ENCODE data around the gene TRIP11. TPM values are rescaled to one million over a fixed set of nuclear protein-coding genes. Genes with fewer than 3 reads are reported as not detected.

TRIP11 gene
- total and polyA plus RNA-seq, 2 experiments from 2014 or later = 39.2 to 44.7 TPM

GRCh38 chr14:92009604-92010003, 30.3 kb downstream of the TRIP11 start:
- Histone ChIP-seq H3K27ac (no peak overlapping the region), H3K4me3 (no peak overlapping the region), H3K9me2 (replicated peaks; ENCODE audit: insufficient read depth) (no peaks in the 10 kb centered on the region), H3K79me2 (peaks cover 9% of the 10 kb centered on the region), H2AFZ (no peak overlapping the region), H3K9me3 (ENCODE audit: low read depth) (no peaks in the 10 kb centered on the region), H4K20me1 (ENCODE audit: insufficient read depth, poor library complexity, severe bottlenecking) (peaks cover 6% of the 10 kb centered on the region), H3K4me1 (ENCODE audit: insufficient read depth) (no peaks in the 10 kb centered on the region), H3K27me3 (no peaks in the 10 kb centered on the region), H3K36me3 (replicated peaks; ENCODE audit: insufficient read depth, low read depth) (no peaks in the 10 kb centered on the region), H3K4me2 (no peak overlapping the region)
- no peak for DNase-seq (ENCODE audit: low spot score)
- 81% methylated on average over 1 of the region's 1 CpG for whole genome bisulfite sequencing (ENCODE audit: low lambda C conversion rate, missing lambda C conversion rate)
- no peak for TF ChIP-seq EZH2 (IDR thresholded peaks at IDR 0.05; ENCODE audit: borderline replicate concordance)
- TF ChIP-seq EZH2phosphoT487 (IDR thresholded peaks at IDR 0.05; ENCODE audit: low read depth, severe bottlenecking, unreplicated experiment) = no peak
- TF ChIP-seq CTCF (IDR thresholded peaks at IDR 0.05; ENCODE audit: poor library complexity) = no peak

GRCh38 chr14:92005019-92005418, 34.8 kb downstream of the TRIP11 start:
- H3K4me2 ChIP-seq = no peak overlapping the region
- H3K4me1 ChIP-seq (ENCODE audit: insufficient read depth) = no peaks in the 10 kb centered on the region
- H3K79me2 ChIP-seq = peaks cover 6% of the 10 kb centered on the region
- H2AFZ ChIP-seq = no peak overlapping the region
- no peak for DNase-seq (ENCODE audit: low spot score)
- H3K9me3 ChIP-seq (ENCODE audit: low read depth) = no peaks in the 10 kb centered on the region
- no peaks in the 10 kb centered on the region for H3K27me3 ChIP-seq
- H3K36me3 ChIP-seq (replicated peaks; ENCODE audit: insufficient read depth, low read depth) = no peaks in the 10 kb centered on the region
- TF ChIP-seq EZH2 (IDR thresholded peaks at IDR 0.05; ENCODE audit: borderline replicate concordance) (no peak), EZH2phosphoT487 (IDR thresholded peaks at IDR 0.05; ENCODE audit: low read depth, severe bottlenecking, unreplicated experiment) (no peak)
- no peaks in the 10 kb centered on the region for H3K9me2 ChIP-seq (replicated peaks; ENCODE audit: insufficient read depth)
- H4K20me1 ChIP-seq (ENCODE audit: insufficient read depth, poor library complexity, severe bottlenecking) = no peaks in the 10 kb centered on the region
- WGBS (ENCODE audit: low lambda C conversion rate, missing lambda C conversion rate) = 97% methylated on average over 5 of the region's 5 CpGs
- no peak overlapping the region for H3K27ac ChIP-seq
- no peak overlapping the region for H3K4me3 ChIP-seq

GRCh38 chr14:92004062-92004461, 35.8 kb downstream of the TRIP11 start:
- H3K9me3 ChIP-seq (ENCODE audit: low read depth) = no peaks in the 10 kb centered on the region
- no peaks in the 10 kb centered on the region for H3K4me1 ChIP-seq (ENCODE audit: insufficient read depth)
- no peak for TF ChIP-seq CTCF (IDR thresholded peaks at IDR 0.05; ENCODE audit: poor library complexity)
- TF ChIP-seq EZH2 (IDR thresholded peaks at IDR 0.05; ENCODE audit: borderline replicate concordance) = no peak
- no peak for TF ChIP-seq EZH2phosphoT487 (IDR thresholded peaks at IDR 0.05; ENCODE audit: low read depth, severe bottlenecking, unreplicated experiment)
- H3K27ac ChIP-seq = no peak overlapping the region
- H2AFZ ChIP-seq = no peak overlapping the region
- H3K4me2 ChIP-seq = no peak overlapping the region
- H3K36me3 ChIP-seq (replicated peaks; ENCODE audit: insufficient read depth, low read depth) = no peaks in the 10 kb centered on the region
- H3K79me2 ChIP-seq = peaks cover 6% of the 10 kb centered on the region
- no peaks in the 10 kb centered on the region for H3K9me2 ChIP-seq (replicated peaks; ENCODE audit: insufficient read depth)
- no peaks in the 10 kb centered on the region for H4K20me1 ChIP-seq (ENCODE audit: insufficient read depth, poor library complexity, severe bottlenecking)
- no peak for DNase-seq (ENCODE audit: low spot score)
- no peak overlapping the region for H3K4me3 ChIP-seq
- WGBS (ENCODE audit: low lambda C conversion rate, missing lambda C conversion rate) = 93% methylated on average over 2 of the region's 2 CpGs
- H3K27me3 ChIP-seq = no peaks in the 10 kb centered on the region

GRCh38 chr14:91998667-91999570, 40.9 kb downstream of the TRIP11 start:
- Histone ChIP-seq H3K79me2 (peaks cover 2% of the 10 kb centered on the region), H3K27me3 (no peaks in the 10 kb centered on the region), H3K4me1 (ENCODE audit: insufficient read depth) (no peaks in the 10 kb centered on the region), H3K36me3 (replicated peaks; ENCODE audit: insufficient read depth, low read depth) (no peaks in the 10 kb centered on the region), H3K4me3 (no peak overlapping the region), H3K9me3 (ENCODE audit: low read depth) (no peaks in the 10 kb centered on the region), H3K9me2 (replicated peaks; ENCODE audit: insufficient read depth) (no peaks in the 10 kb centered on the region), H3K27ac (no peak overlapping the region), H4K20me1 (ENCODE audit: insufficient read depth, poor library complexity, severe bottlenecking) (no peaks in the 10 kb centered on the region), H2AFZ (no peak overlapping the region), H3K4me2 (no peak overlapping the region)
- DNase-seq (ENCODE audit: low spot score) = no peak
- no peak for TF ChIP-seq EZH2phosphoT487 (IDR thresholded peaks at IDR 0.05; ENCODE audit: low read depth, severe bottlenecking, unreplicated experiment)
- 88% methylated on average over 6 of the region's 6 CpGs for WGBS (ENCODE audit: low lambda C conversion rate, missing lambda C conversion rate)

All from hepatocyte (in vitro differentiated cells).